ENCODE measurements around the gene VGLL3.

- TF ChIP-seq EZH2 (IDR thresholded peaks at IDR 0.05; ENCODE audit: borderline replicate concordance, insufficient read depth, low read depth, low read length, poor library complexity, severe bottlenecking), result no peak
- TF ChIP-seq CTCF (IDR thresholded peaks at IDR 0.05), result no peak
Observed at GRCh38 chr3:86958534-86958933, 32.4 kb downstream of the VGLL3 start.
